Heart left ventricle (tissue), 16 donors: ENCODE data around the gene RPAIN. TPM values are rescaled to one million over a fixed set of nuclear protein-coding genes. Genes with fewer than 3 reads are reported as not detected.

ENCODE experiments used
- ATAC-seq, 4 donors: fragments of 200-7000 bp; cut with Tn5 transposase; one replicate each; pipeline ENCODE4 v1.9.1; 2020 to 2022; ENCODE audit warnings: moderate library complexity in 4 of 4, mild to moderate bottlenecking in 3 of 4, moderate number of reproducible peaks in 1 of 4
- DNase-seq, 5 donors: peaks; one replicate each; pipeline ENCODE4 v3.0.0-alpha.2; 2020
- H3K27ac ChIP-seq, 12 donors: fragments of 200-600 bp; sonication (generic) in 4 of 12; one replicate each; pipeline versions ENCODE4 v1.5.0 to v1.8.0; 2016 to 2022; ENCODE audit warnings: mild to moderate bottlenecking in 2 of 12
- H3K27me3 ChIP-seq, 9 donors: fragments of 200-600 bp; sonication (generic) in 2 of 9; one replicate each; pipeline versions ENCODE4 v1.5.1 to v1.8.0; 2016 to 2022; ENCODE audit warnings: mild to moderate bottlenecking in 3 of 9
- H3K36me3 ChIP-seq, 9 donors: fragments of 200-600 bp; sonication (generic) in 2 of 9; one replicate each; pipeline versions ENCODE4 v1.5.0 to v1.8.0; 2018 to 2022; ENCODE audit warnings: mild to moderate bottlenecking in 2 of 9
- H3K4me1 ChIP-seq, 12 donors: fragments of 200-600 bp; sonication (generic) in 4 of 12; one replicate each; pipeline versions ENCODE4 v1.5.0 to v1.8.0; 2016 to 2022; ENCODE audit warnings: mild to moderate bottlenecking in 3 of 12
- H3K4me3 ChIP-seq, 12 donors: fragments of 200-600 bp; sonication (generic) in 4 of 12; one replicate each; pipeline versions ENCODE4 v1.5.0 to v1.8.0; 2017 to 2022; ENCODE audit warnings: mild to moderate bottlenecking in 9 of 12, moderate library complexity in 4 of 12
- H3K9me3 ChIP-seq, 12 donors: fragments of 200-600 bp; sonication (generic) in 4 of 12; one replicate each; pipeline versions ENCODE4 v1.5.0 to v1.8.0; 2016 to 2022; ENCODE audit warnings: mild to moderate bottlenecking in 1 of 12
- POLR2A ChIP-seq, 2 donors: fragments of 450-650 bp; IDR thresholded peaks; one replicate each; pipeline ENCODE4 v1.6.1; 2017; ENCODE audit warnings: antibody characterized with exemption in 2 of 2, mild to moderate bottlenecking in 2 of 2, moderate library complexity in 2 of 2
- WGBS, 4 donors: extraction: QIAGEN DNeasy Blood & Tissue Kit in 2 of 4; methylation state at CpG; one replicate each; pipeline versions ENCODE4 v1.1.5 to v1.1.7; 2013 to 2018; 5-methylcytosine and 5-hydroxymethylcytosine counted together
- intact Hi-C, 10 donors: fragments of 100-400 bp; cut with DNase I; formaldehyde crosslinking; loops; one replicate each; pipeline versions ENCODE4 v1.11.1 to v1.14.2; 2022
- polyA plus RNA-seq, 2 donors: library from polyadenylated mRNA; stranded (reverse); fragments of 200-250 nt; gene quantifications; one replicate each; pipeline ENCODE4 v1.2.3, GENCODE V29; 2013
- total RNA-seq, 9 donors: library from RNA; depleted of rRNA in 2 of 9; stranded (reverse); fragments of >200 nt in 2 of 9; fragmentation: NEBNext Ultra II Directional in 3 of 9; extraction: Animal tissue kit (Norgen Biotek cat#: 25700) in 3 of 9; gene quantifications; one replicate each; pipeline versions ENCODE4 v1.1.0 to v1.2.4, GENCODE V29; 2016 to 2023
- TF ChIP-seq, protein P1 (sequence below), 12 donors: fragments of 200-600 bp; sonication (generic) in 4 of 12; IDR thresholded peaks; one replicate each; pipeline versions ENCODE4 v1.5.0 to v1.8.0; 2018 to 2022; ENCODE audit warnings: antibody characterized with exemption in 12 of 12, mild to moderate bottlenecking in 5 of 12
- donor health status: ischemic (EF 13 %, LVEDD 7.1; RV severe dilation, severe dysfunction).
- donor health status: healthy with polysubstance abuse.
- donor health status: DM: no; HTN: yes; CAD: no.
- donor health status: DM: no; HTN: no; CAD: no.
- donor health status: ischemic (EF 25% LVEDD 6.9; RV normal size, moderate dysfunction).
- donor health status: ischemic (EF 25% LVEDD 5.7; RV mildly dilated, moderate dysfunction).
- donor health status: healthy.
- donor health status: DM: yes; HTN: yes; CAD: no.
- donor health status: ischemic (EF 35%, LVEDD 5.7; RV mildly dilated, moderate dysfunction).
- donor health status: nonischemic (EF 11% LVEDD 7.7; RV severe dilation, severe dysfunction).
- donor health status: DM: yes; HTN: yes; CAD: no.
- donor health status: PGD.
- donor health status: ischemic (EF 29% LVEDD 5.4; RV normal size, mild dysfunction).
- donor health status: nonischemic (EF 23%, LVEDD 6.1; RV moderate dilation, normal function).

The RPAIN gene
- total and polyA plus RNA-seq, 11 donors: 23.5 to 46.2 (median 29.2) TPM

DNA sequence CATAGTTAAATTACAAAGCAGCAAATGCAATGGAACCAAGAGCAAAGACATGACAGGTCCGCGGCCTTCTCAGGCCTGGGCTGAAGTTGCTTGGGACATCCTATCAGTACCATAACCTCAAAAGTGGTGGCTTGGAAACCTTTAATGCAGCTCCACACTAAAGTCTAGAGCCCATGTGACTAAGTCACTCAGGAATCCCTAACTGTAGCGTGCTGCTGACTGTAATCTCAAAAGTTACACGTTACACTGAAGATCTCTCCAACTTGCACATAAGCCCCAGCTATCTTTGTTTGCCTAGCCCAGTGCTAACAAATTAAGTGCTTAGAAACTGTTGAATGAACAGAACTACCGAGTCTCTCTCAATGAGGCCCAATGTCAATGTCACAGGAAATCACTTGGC lies 28.3 kb upstream of the RPAIN start:
- ATAC-seq: peak in 2 of 4 donors; percentile 41 to 49
- intact Hi-C loops: no loop called here

DNA sequence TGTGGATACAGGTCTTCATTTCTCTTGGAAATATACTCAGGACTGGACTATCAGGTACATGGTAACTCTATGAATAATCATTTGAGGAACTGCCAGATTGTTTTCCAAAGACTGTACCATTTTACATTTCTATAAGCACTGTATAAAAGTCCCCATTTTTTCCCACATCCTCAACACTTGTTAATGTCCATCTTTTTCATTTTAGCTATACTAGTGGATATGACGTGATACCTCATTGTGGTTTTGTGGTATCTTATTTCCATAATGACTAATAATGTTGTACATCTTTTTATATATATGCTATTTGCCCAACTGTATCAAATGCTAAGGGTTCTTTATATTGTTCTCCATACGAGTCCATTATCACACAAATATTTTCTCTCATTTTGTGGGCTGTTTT lies 23.4 kb upstream of the RPAIN start:
- intact Hi-C loops: no loop called here
- ATAC-seq: no peak

More for the DNA sequence above, 28.3 kb upstream of the RPAIN start:
- WGBS, 4 donors: 75 to 85% (median 81%) methylated on average over 5 of the region's 5 CpGs
- no peaks in the 10 kb centered on the region for H3K9me3 ChIP-seq
- H3K4me3 ChIP-seq: no peak overlapping the region
- no peak for TF ChIP-seq POLR2A (IDR thresholded peaks at IDR 0.05)
- TF ChIP-seq, protein P1, sequence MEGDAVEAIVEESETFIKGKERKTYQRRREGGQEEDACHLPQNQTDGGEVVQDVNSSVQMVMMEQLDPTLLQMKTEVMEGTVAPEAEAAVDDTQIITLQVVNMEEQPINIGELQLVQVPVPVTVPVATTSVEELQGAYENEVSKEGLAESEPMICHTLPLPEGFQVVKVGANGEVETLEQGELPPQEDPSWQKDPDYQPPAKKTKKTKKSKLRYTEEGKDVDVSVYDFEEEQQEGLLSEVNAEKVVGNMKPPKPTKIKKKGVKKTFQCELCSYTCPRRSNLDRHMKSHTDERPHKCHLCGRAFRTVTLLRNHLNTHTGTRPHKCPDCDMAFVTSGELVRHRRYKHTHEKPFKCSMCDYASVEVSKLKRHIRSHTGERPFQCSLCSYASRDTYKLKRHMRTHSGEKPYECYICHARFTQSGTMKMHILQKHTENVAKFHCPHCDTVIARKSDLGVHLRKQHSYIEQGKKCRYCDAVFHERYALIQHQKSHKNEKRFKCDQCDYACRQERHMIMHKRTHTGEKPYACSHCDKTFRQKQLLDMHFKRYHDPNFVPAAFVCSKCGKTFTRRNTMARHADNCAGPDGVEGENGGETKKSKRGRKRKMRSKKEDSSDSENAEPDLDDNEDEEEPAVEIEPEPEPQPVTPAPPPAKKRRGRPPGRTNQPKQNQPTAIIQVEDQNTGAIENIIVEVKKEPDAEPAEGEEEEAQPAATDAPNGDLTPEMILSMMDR (IDR thresholded peaks at IDR 0.05): no peak
- H3K36me3 ChIP-seq: peaks cover 0 to 100% (median 97%) of the 10 kb centered on the region in 9 donors
- H3K27ac ChIP-seq: no peak overlapping the region
- no peaks in the 10 kb centered on the region for H3K27me3 ChIP-seq
- no peaks in the 10 kb centered on the region for H3K4me1 ChIP-seq
- no peak for DNase-seq

DNA sequence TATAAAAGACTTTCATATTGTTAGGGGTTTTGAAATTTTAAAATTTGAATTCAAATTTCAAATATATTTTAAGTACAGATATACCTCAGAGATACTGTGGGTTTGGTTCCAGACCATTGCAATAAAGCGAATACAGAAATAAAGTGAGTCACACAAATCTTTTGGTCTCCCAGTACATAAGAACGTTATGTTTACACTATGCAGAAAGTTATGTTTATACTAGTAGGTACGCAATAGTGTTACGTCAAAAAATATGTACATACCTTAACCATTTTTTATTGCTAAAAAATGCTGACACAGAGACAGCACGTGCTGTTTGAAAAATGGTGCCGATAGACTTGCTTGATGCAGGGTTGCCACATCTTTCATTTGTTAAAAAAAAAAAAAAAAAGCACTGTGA lies 20.2 kb upstream of the RPAIN start:
- Histone ChIP-seq H3K4me3 (no peak overlapping the region), H3K9me3 (no peaks in the 10 kb centered on the region), H3K27ac (no peak overlapping the region), H3K36me3 (peaks cover 0 to 100% (median 99%) of the 10 kb centered on the region in 9 donors), H3K4me1 (no peaks in the 10 kb centered on the region), H3K27me3 (no peaks in the 10 kb centered on the region)
- 87 to 97% (median 89%) methylated on average over 6 of the region's 6 CpGs for WGBS, 4 donors
- intact Hi-C loops: no loop called here
- ATAC-seq: no peak
- no peak for DNase-seq
- no peak for TF ChIP-seq POLR2A (IDR thresholded peaks at IDR 0.05)
- TF ChIP-seq, protein P1 (IDR thresholded peaks at IDR 0.05): no peak

More for the DNA sequence above, 23.4 kb upstream of the RPAIN start:
- 92 to 98% (median 97%) methylated on average over 2 of the region's 2 CpGs for WGBS, 4 donors
- no peaks in the 10 kb centered on the region for H3K27me3 ChIP-seq
- H3K4me1 ChIP-seq: no peaks in the 10 kb centered on the region
- H3K36me3 ChIP-seq: peaks cover 0 to 100% (median 99%) of the 10 kb centered on the region in 9 donors
- H3K9me3 ChIP-seq: no peaks in the 10 kb centered on the region
- no peak overlapping the region for H3K27ac ChIP-seq
- DNase-seq: no peak
- H3K4me3 ChIP-seq: no peak overlapping the region
- TF ChIP-seq, protein P1 (IDR thresholded peaks at IDR 0.05): no peak
- no peak for TF ChIP-seq POLR2A (IDR thresholded peaks at IDR 0.05)

DNA sequence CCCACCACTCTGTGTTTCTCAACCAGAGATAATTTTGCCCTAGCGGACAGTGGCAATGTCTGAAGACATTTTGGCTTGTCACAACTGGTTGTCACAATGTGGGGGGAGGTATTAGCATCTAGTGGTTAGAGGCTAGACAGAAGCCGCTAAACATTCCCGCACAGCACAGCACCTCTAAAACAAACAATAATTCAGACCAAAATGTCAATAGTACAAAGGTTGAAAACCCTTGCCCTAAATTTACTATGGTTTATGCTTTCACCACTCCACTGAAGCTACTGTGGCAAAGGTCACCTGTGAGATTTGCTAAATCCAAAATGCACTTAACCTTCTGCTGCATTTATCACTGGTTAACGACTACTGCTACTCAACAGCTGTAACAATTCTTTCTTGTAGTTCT lies 14.6 kb upstream of the RPAIN start:
- H3K27me3 ChIP-seq: no peaks in the 10 kb centered on the region
- intact Hi-C loops: no loop called here
- ATAC-seq (no peak), DNase-seq (no peak)
- H3K9me3 ChIP-seq: no peaks in the 10 kb centered on the region
- no peak overlapping the region for H3K27ac ChIP-seq
- no peaks in the 10 kb centered on the region for H3K4me1 ChIP-seq
- WGBS, 4 donors: 84 to 91% (median 88%) methylated on average over 4 of the region's 4 CpGs
- H3K4me3 ChIP-seq: no peak overlapping the region
- TF ChIP-seq POLR2A (IDR thresholded peaks at IDR 0.05): no peak
- TF ChIP-seq, protein P1 (IDR thresholded peaks at IDR 0.05): no peak
- peaks cover 0 to 100% (median 97%) of the 10 kb centered on the region in 9 donors for H3K36me3 ChIP-seq
